Esophagus muscularis mucosa (tissue), 4 donors: ENCODE results near the gene HAUS7. TPM values are rescaled to one million over a fixed set of nuclear protein-coding genes. Genes with fewer than 3 reads are reported as not detected.

ENCODE experiments used
- DNase-seq: peaks from one replicate; pipeline ENCODE4 v3.0.0-alpha.2; 2017; ENCODE audit errors: extremely low spot score
- H3K27ac ChIP-seq, 4 donors: fragments of 200-600 bp; sonication (generic); replicated peaks in 1 of 4; 1 replicate in 3 of 4; 2 replicates in 1 of 4; pipeline ENCODE4 v1.5.1; 2016 to 2019; ENCODE audit warnings: mild to moderate bottlenecking in 1 of 4
- H3K27me3 ChIP-seq, 4 donors: fragments of 200-600 bp; sonication (generic); one replicate each; pipeline versions ENCODE4 v1.5.1 to v1.6.0; 2016 to 2019
- H3K36me3 ChIP-seq, 4 donors: fragments of 200-600 bp; sonication (generic); one replicate each; pipeline ENCODE4 v1.5.1; 2016 to 2019
- H3K4me1 ChIP-seq, 4 donors: fragments of 200-600 bp; sonication (generic); one replicate each; pipeline ENCODE4 v1.5.1; 2016 to 2019
- H3K4me3 ChIP-seq, 4 donors: fragments of 200-600 bp; sonication (generic); 1 replicate in 2 of 4; 2 replicates in 2 of 4; pipeline ENCODE4 v1.5.1; 2016 to 2019; ENCODE audit warnings: mild to moderate bottlenecking in 4 of 4, moderate library complexity in 1 of 4
- H3K9me3 ChIP-seq, 4 donors: fragments of 200-600 bp; sonication (generic); 1 replicate in 3 of 4; 2 replicates in 1 of 4; pipeline ENCODE4 v1.5.1; 2016 to 2019
- EP300 ChIP-seq: sonication (generic); formaldehyde crosslinking; IDR thresholded peaks from one replicate; pipeline ENCODE4 v1.6.1; 2017; ENCODE audit warnings: antibody characterized with exemption
- POLR2A ChIP-seq: fragments of 450-650 bp; IDR thresholded peaks from one replicate; pipeline ENCODE4 v1.6.1; 2017; ENCODE audit warnings: antibody characterized with exemption, moderate library complexity, mild to moderate bottlenecking, low read depth
- POLR2AphosphoS5 ChIP-seq, 2 donors: sonication (generic); formaldehyde crosslinking; IDR thresholded peaks; one replicate each; pipeline ENCODE4 v1.6.1; 2017; ENCODE audit warnings: antibody characterized with exemption in 2 of 2
- WGBS: methylation state at CpG from one replicate; pipeline ENCODE4 v1.1.5; 2018; 5-methylcytosine and 5-hydroxymethylcytosine counted together
- intact Hi-C: fragments of 100-400 bp; cut with DNase I; formaldehyde crosslinking; loops from one replicate; pipeline ENCODE4 v1.15.1; 2023
- total RNA-seq, 4 donors: library from RNA; depleted of rRNA; stranded (reverse); fragments of >200 nt; gene quantifications; one replicate each; pipeline versions ENCODE4 v1.1.0 to v1.2.1, GENCODE V29; 2016
- TF ChIP-seq, protein P1 (sequence below), 3 experiments: fragments of 200-600 bp in 2 of 3; fragments of 450-650 bp in 1 of 3; sonication (generic) in 2 of 3; IDR thresholded peaks; one replicate each; pipeline ENCODE4 v1.5.1; 2017 to 2019; ENCODE audit warnings: antibody characterized with exemption in 3 of 3, mild to moderate bottlenecking in 2 of 3, moderate library complexity in 1 of 3

HAUS7 gene
- total RNA-seq, 4 donors from 2014 or later: 23.4 to 25.8 (median 24.2) TPM

DNA sequence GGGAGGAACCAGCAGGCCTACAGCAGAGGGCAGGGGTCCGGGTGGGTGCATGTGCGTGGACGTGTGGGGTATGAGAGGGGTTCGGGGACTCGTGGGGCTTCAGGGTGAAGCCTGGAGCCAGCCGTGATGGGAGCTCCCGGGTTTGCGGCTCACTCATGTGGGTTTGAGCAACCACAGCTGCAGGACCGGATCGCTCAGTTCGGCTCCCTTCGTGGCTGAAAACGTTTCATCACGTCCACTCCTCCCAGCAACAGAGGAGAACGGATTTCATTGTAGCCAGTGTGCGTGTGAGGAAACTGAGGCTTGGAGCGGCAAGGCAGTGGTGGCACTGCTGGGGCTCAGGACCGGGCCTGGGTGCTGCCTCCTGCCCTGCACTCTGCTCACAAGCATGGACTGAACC, 35.0 kb upstream of the HAUS7 start:
- no peak for DNase-seq
- Histone ChIP-seq H3K4me3 (no peak overlapping the region), H3K27ac (no peak overlapping the region), H3K4me1 (peaks cover 0 to 9% (median 8%) of the 10 kb centered on the region in 4 donors), H3K36me3 (no peaks in the 10 kb centered on the region), H3K9me3 (no peaks in the 10 kb centered on the region), H3K27me3 (no peaks in the 10 kb centered on the region)
- TF ChIP-seq, protein P1, sequence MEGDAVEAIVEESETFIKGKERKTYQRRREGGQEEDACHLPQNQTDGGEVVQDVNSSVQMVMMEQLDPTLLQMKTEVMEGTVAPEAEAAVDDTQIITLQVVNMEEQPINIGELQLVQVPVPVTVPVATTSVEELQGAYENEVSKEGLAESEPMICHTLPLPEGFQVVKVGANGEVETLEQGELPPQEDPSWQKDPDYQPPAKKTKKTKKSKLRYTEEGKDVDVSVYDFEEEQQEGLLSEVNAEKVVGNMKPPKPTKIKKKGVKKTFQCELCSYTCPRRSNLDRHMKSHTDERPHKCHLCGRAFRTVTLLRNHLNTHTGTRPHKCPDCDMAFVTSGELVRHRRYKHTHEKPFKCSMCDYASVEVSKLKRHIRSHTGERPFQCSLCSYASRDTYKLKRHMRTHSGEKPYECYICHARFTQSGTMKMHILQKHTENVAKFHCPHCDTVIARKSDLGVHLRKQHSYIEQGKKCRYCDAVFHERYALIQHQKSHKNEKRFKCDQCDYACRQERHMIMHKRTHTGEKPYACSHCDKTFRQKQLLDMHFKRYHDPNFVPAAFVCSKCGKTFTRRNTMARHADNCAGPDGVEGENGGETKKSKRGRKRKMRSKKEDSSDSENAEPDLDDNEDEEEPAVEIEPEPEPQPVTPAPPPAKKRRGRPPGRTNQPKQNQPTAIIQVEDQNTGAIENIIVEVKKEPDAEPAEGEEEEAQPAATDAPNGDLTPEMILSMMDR (IDR thresholded peaks at IDR 0.05): no peak
- TF ChIP-seq EP300: no peak
- TF ChIP-seq POLR2AphosphoS5 (IDR thresholded peaks at IDR 0.05): no peak
- TF ChIP-seq POLR2A: no peak
- WGBS: 96% methylated on average over 13 of the region's 18 CpGs
- intact Hi-C loops: loop anchor here (5.0 kb wide), 1 partner anchor 473 kb away; no protein-coding TSS in a partner anchor

DNA sequence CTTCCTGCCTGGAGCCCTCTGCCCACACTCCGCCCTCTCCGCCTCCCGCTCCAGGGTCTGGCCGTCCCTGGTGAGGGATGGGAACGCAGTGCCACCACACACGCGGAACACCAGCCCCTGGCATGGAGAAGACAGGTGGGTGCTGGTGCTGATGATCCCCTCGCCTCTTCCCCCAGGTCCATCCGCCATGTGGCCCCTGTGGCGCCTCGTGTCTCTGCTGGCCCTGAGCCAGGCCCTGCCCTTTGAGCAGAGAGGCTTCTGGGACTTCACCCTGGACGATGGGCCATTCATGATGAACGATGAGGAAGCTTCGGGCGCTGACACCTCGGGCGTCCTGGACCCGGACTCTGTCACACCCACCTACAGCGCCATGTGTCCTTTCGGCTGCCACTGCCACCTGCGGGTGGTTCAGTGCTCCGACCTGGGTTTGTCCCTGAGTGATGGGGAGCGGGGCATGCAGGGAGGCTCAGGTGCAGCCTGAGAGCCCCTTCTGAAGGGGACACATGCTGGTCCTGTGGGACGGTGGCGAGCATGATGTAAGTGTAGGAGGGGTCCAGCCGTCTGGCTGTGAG, 34.2 kb upstream of the HAUS7 start:
- TF ChIP-seq, protein P1 (IDR thresholded peaks at IDR 0.05): no peak
- TF ChIP-seq EP300 (no peak), POLR2AphosphoS5 (IDR thresholded peaks at IDR 0.05) (no peak), POLR2A (no peak)
- Histone ChIP-seq H3K27me3 (no peaks in the 10 kb centered on the region), H3K36me3 (no peaks in the 10 kb centered on the region), H3K9me3 (no peaks in the 10 kb centered on the region), H3K4me1 (peaks cover 0 to 9% (median 8%) of the 10 kb centered on the region in 4 donors), H3K27ac (no peak overlapping the region), H3K4me3 (no peak overlapping the region)
- 90% methylated on average over 20 of the region's 26 CpGs for WGBS
- no peak for DNase-seq
- intact Hi-C loops: loop anchor here (5.0 kb wide), 1 partner anchor 472 kb away; no protein-coding TSS in a partner anchor

GRCh38 chrX:153502796-153503195, 32.4 kb upstream of the HAUS7 start:
- no peaks in the 10 kb centered on the region for H3K27me3 ChIP-seq
- no peak overlapping the region for H3K4me3 ChIP-seq
- no peaks in the 10 kb centered on the region for H3K36me3 ChIP-seq
- peaks cover 0 to 8% (median 7%) of the 10 kb centered on the region in 4 donors for H3K4me1 ChIP-seq
- no peak for DNase-seq
- intact Hi-C loops: no loop called here
- no peak for TF ChIP-seq POLR2AphosphoS5 (IDR thresholded peaks at IDR 0.05)
- no peak for TF ChIP-seq EP300
- no peak for TF ChIP-seq POLR2A
- TF ChIP-seq, protein P1 (IDR thresholded peaks at IDR 0.05): no peak
- H3K9me3 ChIP-seq: no peaks in the 10 kb centered on the region
- no peak overlapping the region for H3K27ac ChIP-seq
- WGBS: 87% methylated on average over 4 of the region's 14 CpGs

DNA sequence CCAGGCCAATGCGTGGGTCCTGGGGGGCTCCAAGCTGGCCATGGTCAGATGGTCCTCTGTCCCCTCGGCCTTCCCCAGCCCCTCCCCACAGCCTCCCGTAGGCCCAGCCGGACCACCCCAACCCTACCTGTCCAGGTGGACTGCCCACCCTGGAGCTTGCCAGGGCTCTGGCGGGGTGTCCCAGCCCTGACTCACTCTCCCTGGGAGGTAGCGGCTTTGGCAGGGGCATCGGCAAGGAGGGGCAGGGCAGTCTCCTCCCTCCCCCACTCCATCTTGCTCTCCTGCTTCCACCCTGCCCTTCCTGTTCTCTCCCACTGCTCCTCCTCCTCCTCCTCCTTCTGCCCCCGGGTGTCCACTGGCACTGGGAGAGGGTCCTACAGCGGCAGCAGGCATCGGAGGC, 31.8 kb upstream of the HAUS7 start:
- Histone ChIP-seq H3K27ac (no peak overlapping the region), H3K4me1 (peaks cover 0 to 1% (median under 1%) of the 10 kb centered on the region in 4 donors), H3K27me3 (no peaks in the 10 kb centered on the region), H3K9me3 (no peaks in the 10 kb centered on the region), H3K36me3 (no peaks in the 10 kb centered on the region), H3K4me3 (no peak overlapping the region)
- no peak for DNase-seq
- WGBS: 84% methylated on average over 8 of the region's 10 CpGs
- intact Hi-C loops: no loop called here
- no peak for TF ChIP-seq POLR2AphosphoS5 (IDR thresholded peaks at IDR 0.05)
- no peak for TF ChIP-seq POLR2A
- no peak for TF ChIP-seq EP300

GRCh38 chrX:153501530-153501929, 31.2 kb upstream of the HAUS7 start:
- Histone ChIP-seq H3K36me3 (no peaks in the 10 kb centered on the region), H3K4me3 (no peak overlapping the region), H3K27ac (no peak overlapping the region), H3K4me1 (no peaks in the 10 kb centered on the region), H3K9me3 (no peaks in the 10 kb centered on the region), H3K27me3 (no peaks in the 10 kb centered on the region)
- 87% methylated on average over 3 of the region's 8 CpGs for WGBS
- TF ChIP-seq EP300: no peak
- TF ChIP-seq POLR2AphosphoS5 (IDR thresholded peaks at IDR 0.05): no peak
- TF ChIP-seq POLR2A: no peak
- TF ChIP-seq, protein P1 (IDR thresholded peaks at IDR 0.05): no peak
- intact Hi-C loops: no loop called here
- no peak for DNase-seq
